HuH-7.5 (cell line): ENCODE measurements around the gene BMPER.

Experiments
- DNase-seq: peaks from one replicate; pipeline ENCODE4 v3.0.0; 2011; ENCODE audit warnings: low spot score

The BMPER gene

GRCh38 chr7:34062826-34063225 lies 157.5 kb downstream of the BMPER start:
- no peak for DNase-seq

GRCh38 chr7:34064519-34065158 lies 159.3 kb downstream of the BMPER start:
- no peak for DNase-seq

DNA sequence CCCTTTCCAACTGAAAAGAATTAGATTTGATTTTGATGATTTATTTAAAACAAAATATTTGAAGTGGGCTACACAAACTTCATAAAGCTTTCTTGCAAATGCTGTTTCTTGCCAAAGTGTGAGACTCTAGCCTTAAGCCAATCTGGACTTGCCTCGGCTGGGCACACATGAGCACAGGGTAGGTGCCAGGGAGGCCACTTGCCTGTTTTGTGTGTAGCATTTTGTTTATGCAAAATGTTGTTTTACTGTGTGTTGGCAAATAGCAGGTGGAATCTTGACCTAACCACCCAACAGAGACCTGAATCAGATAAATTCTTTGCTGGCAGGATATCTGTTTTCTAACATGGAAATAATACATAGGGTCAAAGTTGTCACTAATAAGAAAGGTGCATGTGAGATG lies 161.1 kb downstream of the BMPER start:
- DNase-seq = no peak

DNA sequence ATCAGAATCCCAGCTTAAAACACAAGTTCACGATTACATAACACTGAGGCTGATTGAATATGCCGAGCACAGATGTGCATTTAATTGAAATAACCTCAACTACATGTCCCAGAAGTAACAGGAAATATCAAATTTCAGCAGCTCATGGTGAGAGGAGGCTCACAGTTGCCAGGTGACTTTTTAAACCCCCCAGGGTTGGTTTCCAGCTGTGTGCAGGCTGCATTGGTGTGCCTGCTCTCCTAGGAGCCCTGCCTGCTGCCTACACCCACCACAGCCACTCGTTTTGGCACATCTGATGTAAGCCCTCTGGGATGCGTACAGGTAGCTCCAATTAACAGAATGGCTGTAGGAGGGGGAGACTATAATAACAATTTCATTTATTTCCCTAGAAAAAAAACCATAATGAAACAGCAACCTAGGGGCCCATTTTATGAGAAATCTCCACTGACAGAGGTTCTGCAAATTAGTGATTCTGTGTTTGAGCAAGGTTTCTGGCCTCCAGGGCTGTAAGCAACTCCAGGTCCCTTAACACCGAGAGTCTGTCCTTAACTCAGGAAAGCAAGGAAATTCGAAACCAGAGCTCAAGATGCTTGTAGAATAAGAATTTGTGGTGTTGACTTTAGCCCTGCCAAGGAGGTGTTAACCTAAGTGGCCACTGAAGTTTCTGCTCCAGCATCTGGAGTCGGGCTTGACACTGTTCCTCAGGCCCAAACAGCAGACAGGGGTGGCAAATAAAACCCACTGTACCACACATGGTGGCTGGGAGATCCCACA lies 161.9 kb downstream of the BMPER start:
- no peak for DNase-seq

- DNase-seq = no peak
These were observed 164.3 kb downstream of the BMPER start for GRCh38 chr7:34069676-34070075.

DNA sequence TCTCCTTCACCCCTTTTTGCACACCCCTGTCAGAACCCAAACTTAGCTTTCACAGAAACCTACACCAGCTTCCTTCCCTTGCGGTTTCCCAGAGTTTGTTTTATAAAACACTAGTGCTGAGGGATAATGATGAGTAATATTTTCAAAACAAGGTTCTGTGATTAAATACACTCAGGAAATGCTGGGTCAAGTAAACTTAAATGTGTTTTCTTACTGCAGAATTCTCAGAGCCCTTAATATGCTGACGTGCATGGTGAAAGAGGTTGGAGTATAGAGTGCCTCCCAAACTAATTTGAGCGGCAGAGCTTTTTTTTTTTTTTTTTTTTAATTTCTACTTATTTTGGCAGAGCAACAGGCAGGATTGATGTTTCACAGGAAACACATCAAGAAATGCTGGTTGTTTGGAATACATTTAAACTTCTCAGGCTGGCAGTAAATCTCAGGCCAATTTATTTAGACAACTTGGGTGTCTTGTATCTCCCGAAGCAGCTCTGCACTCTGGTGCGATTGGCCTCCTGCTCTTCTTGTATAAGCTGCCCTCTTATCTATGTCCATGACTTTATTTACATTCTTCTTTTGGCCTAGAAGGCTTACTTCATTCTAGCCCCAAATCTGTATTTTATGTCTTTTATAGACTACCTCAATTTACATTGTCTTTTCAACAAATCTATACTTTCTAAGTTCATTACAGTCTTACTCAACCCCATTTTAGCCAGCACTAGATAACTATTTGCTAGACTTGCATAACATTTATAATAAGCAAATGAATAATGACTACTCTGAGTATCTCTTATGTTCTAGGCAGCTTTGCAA lies 165.4 kb downstream of the BMPER start:
- DNase-seq = no peak

DNA sequence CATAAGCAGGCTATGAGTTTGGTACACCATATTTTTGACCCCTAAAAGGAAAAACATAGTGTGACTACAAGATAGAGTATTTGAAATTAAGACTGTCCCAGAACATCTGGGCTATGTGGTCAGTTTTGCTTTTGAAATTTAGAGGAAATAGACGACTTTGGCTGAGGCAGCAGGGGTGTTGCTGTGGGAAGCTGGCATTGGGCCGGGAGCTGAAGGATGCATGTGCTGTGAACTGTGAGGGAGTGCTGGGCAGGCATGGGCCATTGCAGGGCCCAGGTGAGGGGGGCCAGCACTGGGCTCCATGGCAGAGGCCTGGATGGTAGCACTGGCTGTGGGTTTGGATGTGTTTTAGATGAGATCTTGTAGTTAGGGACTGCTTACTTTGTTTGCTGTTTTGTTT lies 168.3 kb downstream of the BMPER start:
- DNase-seq = no peak

GRCh38 chr7:34074421-34074820 lies 169.1 kb downstream of the BMPER start:
- DNase-seq = no peak

GRCh38 chr7:34075523-34076370 lies 170.4 kb downstream of the BMPER start:
- DNase-seq = no peak

DNA sequence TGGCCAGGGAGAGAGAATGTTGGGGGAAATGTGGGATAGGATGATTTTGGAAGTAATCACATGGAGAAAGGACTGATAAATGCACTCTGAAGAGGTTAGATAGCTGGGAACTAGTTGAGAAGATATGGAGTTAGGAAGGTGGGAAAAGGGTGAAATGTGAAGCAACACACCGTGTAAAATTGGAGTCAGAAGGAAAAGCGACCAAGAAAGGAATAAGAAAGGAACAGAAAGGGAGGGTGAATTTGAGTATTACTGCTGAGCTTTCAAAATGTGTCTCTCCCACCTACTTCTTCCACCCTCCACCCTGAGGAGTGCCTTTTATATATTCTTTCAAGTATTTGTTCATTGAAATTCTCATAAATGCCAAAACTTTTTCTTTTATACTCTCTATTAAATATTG lies 171.8 kb downstream of the BMPER start:
- DNase-seq = no peak

GRCh38 chr7:34078864-34079263 lies 173.5 kb downstream of the BMPER start:
- no peak for DNase-seq

DNA sequence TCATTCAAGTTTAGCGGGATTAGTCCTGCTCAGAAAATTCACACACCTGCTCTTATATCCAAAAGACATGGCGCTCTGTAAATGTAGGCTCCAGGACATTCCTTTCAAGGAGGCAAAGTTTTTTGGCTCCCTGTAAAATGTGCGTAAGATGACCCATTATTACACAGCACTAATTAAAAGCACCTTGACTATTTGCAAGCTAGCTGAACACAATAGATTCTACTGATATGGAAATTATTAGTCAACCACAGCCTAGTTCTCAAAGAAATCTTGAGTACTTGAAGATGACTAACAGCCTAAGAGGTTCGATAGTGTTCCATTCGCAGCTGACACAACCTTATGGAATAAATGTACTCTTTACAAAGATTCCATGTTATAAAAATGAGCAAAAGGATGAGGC lies 175.2 kb downstream of the BMPER start:
- DNase-seq = no peak

- no peak for DNase-seq
These were observed 176.6 kb downstream of the BMPER start for GRCh38 chr7:34081935-34082334.

- no peak for DNase-seq
These were observed 178.1 kb downstream of the BMPER start for GRCh38 chr7:34083440-34083839.

GRCh38 chr7:34084651-34085050 lies 179.3 kb downstream of the BMPER start:
- no peak for DNase-seq

DNA sequence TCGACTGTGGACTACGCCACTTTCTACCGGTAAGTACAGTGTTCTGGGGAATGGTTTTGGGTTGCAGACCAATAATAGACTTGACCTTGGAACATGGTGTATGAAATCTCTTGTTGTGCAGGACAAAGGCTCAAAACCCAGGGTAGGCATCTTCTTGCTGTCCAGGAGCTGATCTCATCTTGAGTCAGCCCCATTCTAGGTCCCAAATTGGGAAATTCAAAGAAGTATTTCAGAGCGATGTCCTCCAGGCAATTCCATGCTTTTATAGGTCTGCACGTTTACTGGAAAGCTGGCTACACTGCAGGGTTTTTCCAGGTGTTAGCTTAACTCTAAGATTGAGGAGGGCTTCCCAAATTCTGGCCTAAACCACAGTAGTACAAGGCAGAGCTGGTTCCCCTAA lies 180.7 kb downstream of the BMPER start:
- DNase-seq = no peak

- DNase-seq = no peak
These were observed 181.6 kb downstream of the BMPER start for GRCh38 chr7:34086981-34087380.

GRCh38 chr7:34087892-34088891 lies 182.9 kb downstream of the BMPER start:
- peak; percentile 33 for DNase-seq

- no peak for DNase-seq
These were observed 185.5 kb downstream of the BMPER start for GRCh38 chr7:34090816-34091215.

DNA sequence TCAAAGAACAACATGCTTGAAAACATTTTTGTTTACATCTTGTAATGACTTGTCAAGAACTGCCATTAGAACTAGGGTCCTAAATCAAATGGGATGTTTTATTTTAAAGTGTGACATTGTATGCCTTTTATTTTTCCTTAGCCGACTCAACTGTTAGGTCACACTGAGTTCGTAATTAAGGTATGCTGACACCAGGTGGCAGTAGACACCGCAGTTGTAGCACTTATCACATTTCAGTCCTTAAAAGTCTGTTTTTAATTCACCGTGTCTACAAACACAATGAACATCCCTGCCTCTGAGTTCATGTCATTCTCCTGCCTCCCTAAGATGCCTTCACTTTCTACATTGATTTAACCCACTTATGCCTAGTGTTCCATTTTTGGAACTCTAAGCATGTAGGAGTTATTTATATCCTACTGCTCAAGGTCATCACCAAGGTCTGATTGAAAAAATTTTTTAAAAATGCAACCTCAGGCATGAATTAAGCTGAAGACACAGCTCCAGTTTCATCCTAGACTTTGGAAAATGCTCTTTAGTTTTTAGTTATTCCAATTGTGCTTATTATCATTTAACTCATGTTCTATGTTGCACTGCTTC lies 186.1 kb downstream of the BMPER start:
- peak; percentile 31 for DNase-seq
